Activated T-cell treated with anti-CD3 and anti-CD28 coated beads, Interleukin-2, amount 50 U/mL, for 48 hours (primary cell): ENCODE measurements around the gene GALNT18.

Experiments used
- DNase-seq, 2 experiments: peaks; one replicate each; pipeline ENCODE4 v3.0.0-alpha.2; 2020

Gene GALNT18

DNA sequence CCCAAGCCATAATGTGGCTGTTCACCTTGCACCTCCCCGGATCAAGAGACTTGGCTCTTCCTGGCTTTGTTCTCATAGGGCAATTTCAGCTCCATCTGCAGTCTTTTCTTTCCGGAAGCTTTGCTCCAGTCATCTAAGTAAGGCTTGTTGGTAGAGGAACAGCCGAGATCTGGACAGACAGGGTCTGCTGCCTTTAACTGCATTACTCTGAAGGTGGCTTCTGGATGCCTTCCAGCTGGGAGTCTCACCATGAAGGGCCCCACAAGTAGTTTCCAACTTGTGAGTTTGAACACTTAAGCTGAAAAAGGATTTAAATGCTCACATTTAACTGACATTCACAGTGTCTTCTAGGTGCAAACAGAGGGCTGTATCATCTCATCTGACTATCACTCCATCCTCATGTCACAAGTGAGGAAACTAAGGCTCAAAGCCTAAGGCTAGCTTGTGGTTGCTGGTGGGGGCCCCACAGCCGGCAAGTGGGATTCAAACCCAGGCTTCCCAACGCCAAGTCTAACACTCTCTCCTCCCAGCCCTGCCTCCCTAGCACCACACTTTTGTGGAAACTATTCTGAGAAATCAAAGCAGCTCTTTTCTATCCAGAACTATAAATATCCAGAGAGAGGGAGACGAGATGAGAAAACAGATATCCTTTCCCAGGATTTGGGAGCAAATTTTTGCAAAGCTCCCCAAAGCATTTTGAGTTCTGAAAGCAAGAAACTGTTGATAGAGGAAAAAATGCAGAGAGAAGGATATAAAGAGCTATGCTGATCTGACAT lies 58.4 kb downstream of the GALNT18 start:
- DNase-seq = no peak

DNA sequence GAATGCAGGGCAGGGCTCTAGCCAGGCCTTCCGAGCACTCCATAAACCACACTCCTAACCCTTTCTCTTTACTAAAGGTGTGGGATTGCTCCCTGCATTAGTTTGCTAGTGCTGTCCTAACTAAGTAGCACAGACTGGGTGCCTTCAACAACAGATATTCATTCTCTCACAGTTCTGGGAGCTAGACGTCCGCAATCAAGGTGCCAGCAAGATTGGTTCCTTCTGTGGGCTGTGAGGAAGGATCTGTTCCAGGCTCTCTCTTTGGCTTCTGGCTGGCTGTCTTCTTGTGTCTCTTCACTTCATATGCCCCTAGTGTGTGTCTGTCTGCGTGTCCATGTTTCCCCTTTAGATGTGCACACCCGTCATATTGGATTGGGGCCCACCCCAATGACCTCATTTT lies 59.8 kb downstream of the GALNT18 start:
- DNase-seq = no peak

DNA sequence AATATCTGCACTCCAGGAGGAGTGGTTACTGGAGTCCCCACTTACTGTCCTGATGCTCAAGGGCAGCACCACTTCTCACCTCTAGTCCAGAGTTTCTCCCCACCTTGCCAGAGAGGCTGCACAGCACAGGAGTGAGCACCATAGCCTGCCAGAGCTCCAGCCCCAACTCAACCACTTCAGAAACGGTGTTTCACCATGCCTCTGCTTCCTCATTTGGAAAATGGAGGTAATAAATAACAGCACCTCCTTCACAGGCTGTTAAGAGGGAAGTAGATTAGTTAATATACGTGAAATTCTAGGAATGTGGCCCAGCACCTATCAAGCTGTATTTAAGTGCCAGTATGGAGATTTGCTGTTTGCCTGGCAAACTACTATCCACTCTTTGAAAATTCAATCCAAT lies 63.0 kb downstream of the GALNT18 start:
- DNase-seq = no peak

DNA sequence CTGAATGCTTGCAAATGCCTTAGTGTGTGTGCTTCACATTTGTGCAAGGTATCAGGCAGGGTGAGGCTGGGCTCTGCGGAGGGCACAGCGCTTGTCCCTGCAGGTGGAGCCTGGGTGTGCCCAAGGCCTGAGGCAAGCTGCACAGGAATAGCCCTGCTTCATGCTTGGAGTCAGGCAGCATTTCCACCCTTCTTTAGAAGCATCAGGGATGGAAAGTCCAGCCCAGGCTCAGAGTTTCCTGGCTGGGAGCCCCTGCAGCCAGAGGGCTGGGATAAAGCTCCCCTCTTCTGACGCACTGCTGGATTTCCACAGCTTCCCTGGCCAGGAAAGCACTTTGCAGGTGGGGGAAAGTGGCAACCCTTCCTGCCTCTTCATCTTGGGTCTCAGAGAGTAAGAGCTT lies 63.4 kb downstream of the GALNT18 start:
- no peak for DNase-seq

DNA sequence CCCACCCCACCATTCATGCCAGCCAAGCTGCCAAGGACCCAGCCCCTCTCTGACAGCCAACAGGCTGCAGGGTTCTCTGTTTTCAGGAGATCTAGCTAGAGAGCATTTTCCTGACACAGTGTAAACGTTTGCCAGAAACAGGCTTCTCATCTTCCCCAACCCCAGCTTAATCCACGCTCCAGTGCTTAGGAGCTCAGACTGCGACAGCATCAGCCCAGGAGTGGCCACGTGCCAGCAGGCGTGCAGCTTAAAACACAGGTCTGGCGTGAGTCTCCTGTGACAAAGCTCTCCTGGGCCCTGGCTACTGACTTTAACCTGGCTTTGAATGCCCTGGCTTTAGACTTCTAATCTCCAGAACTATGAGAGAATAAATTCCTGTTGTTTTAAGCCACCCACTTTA lies 66.6 kb downstream of the GALNT18 start:
- DNase-seq = no peak

DNA sequence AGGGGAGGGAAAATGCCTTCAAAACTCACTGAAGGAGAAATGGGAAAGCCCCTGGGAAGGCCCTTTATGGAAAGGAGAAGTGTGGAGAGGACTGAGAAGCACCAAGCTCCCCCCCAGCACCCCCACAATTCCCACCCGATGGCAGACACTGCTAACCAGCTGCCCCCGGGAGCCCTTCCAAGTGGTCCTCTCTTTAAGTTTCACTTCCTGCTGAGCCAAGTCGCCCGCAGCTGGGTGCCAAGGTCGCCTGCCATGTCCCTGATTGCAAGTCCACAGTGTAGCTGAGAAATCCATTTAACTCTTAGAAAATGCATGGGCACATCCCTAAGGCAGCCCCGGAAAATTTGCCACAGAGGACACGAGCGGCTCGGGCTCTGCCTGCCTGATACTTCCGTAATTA lies 68.2 kb downstream of the GALNT18 start:
- DNase-seq = no peak

DNA sequence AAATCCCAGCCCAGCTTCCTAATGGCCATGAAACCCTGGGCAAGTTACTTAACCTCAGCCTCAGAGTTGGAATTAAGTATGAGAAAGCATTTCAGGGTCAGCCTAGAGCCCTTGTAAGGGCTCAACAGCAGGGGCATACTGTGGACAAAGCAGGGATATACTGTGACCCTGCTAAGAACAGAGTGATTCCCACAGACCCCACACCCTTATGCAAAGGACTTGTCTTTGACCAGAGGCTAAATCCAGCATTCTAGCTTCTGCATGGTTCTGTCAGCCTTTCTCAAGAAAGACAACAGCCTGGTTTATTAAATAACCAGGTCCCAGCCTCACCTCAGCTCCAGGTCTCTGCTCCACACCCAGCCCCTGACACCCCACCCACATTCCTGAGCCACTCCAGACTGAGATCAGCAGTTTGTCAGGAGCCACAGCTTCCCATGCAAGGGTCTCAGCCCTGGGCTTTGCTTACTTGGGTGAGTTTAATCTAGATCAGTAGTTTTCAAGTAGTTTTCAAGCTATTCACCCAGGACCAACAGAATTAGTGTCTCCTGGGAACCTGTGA lies 69.2 kb downstream of the GALNT18 start:
- no peak for DNase-seq

DNA sequence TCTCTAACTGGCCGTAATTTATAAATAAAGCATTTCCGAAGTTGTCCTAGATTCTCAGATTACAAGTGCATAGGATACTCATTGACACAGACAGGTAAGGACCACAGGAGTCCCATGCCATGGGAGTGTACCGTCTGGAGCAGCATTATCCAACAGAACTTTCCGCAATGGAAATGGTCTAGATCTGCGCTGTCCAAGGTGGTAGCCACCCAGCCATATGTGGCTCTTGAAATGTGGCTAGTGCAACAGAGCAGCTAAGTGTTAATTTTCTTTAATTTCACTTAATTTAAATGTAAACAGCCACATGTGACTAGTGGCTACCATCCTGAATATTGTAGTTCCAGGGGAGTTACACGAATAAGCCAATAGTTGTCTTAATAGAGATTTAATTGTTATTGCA lies 71.3 kb downstream of the GALNT18 start:
- DNase-seq = no peak

DNA sequence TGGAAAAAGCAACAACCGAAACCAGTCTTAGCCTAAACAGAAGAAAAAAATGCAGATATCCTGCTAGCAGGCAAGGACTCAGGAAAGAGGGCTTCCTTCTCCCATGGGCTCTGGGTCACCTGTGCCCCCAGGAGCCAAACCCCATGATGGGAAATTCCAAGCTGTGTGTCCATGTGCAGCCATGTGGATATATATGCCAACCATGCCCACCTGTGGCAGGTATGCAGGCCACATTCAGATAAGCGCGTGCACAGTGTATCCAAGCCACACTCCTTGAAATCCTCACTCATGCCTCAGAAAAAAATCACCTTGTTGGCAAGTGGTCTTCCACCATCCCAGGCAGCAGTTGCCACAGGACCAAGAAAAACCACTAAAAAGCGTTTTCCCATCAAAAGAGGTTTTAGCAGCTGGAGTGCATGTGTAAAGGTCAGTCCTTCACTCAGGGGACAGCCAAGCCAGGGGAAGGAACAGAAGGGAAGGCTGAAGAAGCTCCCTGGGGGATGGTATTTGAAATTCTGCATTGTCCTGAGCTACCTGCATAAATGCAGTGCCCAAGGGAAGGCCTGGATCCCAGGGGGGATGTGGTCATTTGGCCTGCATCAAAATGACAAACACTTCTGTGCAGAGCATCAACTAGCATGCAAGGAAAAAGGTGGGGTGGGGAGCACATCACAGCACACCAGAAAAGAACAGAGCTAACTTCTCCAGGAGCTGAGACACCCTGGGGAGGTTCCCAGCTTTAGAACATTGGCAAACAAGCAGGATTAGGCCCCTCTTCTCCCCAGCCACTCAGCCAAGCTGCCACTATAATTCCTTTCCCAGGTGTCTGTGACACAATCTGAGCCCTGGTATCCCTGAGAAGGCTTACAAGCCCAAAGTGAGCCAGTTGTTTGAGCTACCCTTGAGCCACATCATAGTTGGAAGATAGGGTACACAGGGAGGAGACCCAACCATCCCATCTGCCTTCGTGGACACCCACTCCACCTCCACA lies 76.2 kb downstream of the GALNT18 start:
- no peak for DNase-seq

DNA sequence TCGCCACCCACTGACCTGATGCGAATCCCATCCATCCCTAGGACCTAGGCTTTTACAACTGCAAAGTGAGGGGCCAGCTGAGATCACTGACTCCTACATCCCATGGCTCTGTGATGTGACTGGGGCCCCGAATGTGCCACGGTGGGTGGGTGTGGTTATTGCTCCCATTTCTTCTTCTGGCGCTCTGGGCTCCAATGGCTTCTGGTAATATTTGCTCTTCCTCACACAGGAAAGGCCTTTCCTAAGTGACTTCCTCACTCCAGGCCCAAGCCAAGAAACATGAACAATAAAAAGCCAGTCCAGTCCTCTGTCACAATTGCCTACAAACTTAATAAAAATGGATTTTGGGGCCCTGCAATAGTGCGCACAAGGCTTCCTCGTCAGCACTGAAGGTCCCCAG lies 78.1 kb downstream of the GALNT18 start:
- no peak for DNase-seq

DNA sequence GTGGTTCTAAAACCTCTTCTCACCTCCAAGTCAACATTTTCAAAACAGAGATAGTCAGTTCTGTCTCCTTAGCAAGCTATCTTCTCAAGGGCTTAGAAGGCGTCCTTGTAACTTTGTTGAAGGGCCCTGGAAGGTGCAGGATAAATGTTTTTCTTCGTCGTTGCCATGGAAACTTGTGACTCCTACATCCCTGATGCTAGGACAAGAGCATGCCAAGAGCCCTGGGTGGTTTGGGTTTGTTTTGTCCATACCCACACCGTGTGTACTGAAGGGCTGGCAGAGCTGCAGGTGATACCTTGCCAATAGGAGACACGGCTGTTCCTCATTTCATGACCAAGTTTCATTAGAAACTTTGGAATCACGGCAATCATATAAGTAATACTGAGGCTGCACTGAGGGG lies 81.6 kb downstream of the GALNT18 start:
- no peak for DNase-seq

DNA sequence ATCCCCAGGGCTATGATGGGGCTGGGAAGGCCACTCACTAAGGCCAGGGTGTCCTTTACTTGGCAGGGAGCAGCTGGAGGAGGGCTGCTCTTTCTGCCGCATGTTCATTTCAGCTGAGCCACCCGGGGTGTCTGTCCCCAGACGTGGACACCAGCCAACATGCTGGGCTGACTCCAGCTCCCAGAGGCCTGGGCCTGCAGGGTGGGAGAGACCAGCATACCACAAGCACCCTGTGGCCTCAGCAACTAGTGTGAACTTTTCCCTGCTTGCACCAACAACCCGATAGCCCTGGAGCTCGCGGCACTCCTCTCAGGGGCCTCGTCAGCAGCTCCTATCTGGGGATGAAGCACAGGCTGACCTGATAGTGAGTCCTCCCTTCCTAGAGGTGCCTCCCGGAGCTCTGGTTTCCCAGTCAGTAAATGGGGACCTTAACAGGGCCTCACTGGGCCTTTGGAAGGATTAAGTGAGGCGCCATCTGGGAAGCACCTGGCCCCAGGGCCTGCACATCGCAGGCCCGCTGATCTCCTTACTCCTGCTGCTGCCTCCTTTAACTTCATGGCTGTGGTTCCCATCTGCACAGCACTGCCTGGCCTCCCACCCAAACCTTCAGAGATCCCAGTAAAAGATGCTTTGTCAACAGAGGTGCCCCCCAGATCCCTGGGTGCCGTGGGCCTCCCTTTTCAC lies 83.4 kb downstream of the GALNT18 start:
- DNase-seq = no peak

DNA sequence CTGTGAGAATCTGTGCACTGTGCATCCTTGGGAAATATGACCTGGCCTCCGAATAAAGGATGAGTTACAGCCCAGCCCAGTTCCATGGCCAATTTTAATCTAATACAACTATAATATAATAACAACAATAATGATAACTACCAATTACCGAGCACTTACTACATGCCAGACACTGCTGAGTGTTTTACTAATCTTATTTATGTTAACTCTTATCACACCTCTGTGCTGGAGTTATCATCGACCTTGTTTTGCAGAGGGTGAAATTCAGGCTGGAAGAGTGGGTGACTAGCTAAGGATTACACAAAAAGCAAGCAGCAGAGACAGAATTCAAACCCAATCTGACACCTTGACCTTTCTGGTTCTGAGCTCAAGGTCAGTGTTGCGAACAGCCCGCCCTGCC lies 83.9 kb downstream of the GALNT18 start:
- DNase-seq = no peak

DNA sequence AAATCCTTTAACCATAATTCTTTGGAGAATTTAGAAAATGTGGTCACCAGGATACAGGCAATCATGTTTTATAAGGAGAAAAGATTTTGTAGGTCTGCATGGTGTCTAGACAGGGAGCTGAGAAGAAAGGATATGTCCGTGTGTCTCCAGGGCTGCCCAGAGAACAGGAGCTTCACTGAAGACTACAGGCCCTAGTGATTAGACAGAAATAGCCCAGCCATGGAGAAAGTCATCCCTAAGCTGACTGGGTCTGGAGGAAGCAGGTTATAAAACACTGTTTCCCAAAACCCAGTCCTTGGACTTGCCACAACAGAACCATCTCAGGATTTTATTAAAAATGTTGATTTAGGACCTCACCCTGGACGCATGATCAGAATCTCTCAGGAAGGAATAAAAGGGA lies 84.4 kb downstream of the GALNT18 start:
- DNase-seq = no peak

DNA sequence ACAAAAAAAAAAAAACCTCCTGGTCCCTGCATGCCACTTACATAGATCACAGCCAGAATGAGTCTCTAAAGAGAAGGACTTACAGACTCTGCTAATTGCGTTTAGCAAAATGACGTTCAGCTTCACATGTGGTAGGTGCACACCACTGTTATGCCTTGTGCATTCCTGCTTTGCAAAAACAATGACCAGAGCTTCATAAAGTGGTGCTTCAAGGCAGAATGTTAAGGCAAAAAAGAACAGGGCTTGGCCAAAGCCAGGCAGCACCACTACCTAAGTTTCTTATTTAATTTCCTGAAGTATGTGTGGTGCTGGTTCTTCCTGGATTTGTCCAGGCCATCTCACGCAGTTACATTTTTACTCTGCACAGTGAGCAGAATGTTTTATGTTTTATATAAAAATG lies 85.2 kb downstream of the GALNT18 start:
- DNase-seq = no peak

DNA sequence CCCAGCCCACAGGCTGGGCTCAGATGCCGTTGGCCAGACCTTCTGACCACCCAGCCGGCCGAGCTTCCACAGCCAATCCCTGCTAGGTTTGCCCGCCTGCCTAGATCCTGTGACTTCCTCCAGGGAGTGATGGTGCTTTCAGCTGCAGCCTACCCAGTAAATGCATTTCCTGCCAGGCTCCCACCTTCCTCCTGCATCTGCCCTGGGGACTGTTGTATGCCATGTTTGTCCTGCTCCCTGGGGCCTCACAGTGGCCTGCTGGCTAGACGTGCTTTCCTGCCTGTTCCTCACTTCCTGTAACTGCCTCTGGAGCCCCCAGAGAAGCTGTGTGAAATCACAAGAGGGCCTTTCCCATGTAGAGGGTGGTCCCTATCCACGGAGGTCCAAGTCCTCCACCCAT lies 86.2 kb downstream of the GALNT18 start:
- no peak for DNase-seq

DNA sequence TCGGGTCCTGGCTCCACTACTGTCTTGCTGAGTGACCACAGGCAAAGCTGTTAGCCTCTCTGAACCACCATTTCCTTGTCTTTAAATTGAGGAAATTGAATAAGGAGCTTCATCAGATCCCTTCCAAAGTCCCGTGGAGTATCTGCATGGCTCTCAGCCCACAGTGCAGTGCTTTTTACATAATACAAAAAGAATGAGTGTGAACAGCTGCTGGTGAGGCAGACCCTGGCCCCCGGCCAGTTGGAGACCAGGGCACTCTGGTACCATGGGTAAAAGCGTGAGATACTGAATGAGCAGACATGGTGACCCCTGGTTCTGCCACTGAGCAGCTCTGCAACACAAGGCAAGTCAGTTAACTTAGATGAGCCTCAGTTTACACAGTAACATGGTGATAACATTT lies 86.8 kb downstream of the GALNT18 start:
- no peak for DNase-seq

DNA sequence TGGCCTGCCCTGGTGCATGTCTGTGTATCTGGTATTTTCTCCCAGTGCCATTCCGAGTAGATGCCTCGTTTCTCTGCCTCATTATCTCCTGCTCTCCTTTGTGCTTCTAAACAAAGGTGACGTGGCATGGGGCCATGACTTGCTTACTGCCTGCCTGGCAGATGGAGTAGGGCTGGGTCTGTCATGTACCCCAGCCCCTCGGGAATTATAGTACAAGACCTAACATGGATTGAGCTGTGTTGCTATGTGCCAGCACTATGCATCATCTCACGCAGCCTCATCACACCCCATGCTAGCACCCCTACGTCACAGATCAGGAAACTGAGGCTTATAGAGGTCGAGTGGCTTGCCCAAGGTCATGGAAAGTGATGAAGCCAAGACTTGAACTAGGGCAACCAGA lies 88.1 kb downstream of the GALNT18 start:
- no peak for DNase-seq

DNA sequence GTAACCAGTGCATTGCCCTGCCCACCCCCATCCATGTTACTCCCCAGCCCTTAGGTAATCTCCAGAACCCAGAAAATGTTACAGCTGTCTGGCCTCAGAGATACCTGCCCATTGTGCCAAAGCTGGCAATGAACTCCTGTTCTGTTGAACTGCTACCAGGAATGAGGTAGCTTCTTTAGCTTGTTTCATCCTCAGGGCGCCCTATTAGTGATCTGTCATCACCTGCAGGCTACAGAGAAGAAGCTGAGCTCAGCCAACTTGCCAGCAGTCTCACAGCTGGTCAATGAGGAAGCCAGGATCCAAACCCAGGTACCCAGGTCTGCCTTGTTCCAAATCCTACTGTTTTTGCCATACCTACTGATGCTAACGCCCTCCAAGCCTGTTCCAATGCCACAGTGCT lies 88.7 kb downstream of the GALNT18 start:
- no peak for DNase-seq

DNA sequence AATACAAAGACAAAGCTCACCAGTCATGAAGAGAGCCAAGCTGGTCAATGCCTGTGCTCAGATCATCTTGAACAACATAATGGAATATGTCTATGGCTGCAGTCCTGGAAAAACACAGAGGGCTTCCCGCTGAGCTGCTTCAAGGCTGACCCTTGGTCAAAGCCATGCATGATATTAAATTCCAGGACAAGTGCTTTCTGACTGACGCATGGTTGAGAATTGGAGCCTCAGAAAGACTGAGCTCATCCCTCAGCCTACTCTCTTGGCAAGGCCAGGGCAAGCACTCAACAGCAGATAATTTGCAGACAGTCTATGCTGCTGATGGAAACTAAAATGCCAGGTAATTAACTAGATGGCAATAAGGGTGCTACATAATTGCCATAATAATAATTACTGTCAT lies 89.2 kb downstream of the GALNT18 start:
- DNase-seq = no peak

DNA sequence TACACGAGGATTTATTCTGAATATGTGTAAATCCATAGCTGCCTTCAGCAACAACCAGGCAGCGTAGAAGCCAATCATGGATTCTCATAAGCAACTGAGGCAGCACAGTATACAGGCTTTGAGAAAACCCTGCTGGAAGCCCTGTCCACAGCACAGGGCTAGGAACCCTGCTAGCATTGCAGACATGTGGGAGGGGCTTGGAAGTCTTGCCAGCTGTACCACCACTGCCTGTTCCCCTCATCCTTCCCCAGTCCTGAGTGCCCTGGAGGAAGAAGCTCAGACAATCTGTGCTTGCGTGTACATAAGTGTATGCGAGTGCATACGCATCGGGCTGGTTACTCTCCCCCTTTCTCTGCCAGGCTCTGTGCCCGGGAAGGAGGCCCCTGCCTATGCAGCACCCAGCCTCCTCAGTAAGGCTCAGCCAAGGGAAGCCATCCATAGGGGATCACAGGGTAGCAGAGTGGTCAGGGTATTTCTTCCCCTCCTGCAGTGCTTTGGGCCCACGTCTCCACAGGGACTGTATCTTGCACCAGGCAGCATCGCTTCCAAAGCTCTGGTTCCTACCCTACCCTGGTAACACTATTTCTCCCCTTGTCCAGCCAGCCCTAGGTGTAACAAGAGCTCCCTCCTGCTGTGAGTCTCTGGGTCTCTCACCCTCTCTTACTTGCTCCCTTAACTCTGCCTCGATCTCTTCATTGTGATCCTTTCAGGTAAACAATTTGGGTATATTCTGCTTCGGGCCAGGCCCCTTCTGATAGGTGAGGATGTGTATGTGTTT lies 90.5 kb downstream of the GALNT18 start:
- DNase-seq = no peak

DNA sequence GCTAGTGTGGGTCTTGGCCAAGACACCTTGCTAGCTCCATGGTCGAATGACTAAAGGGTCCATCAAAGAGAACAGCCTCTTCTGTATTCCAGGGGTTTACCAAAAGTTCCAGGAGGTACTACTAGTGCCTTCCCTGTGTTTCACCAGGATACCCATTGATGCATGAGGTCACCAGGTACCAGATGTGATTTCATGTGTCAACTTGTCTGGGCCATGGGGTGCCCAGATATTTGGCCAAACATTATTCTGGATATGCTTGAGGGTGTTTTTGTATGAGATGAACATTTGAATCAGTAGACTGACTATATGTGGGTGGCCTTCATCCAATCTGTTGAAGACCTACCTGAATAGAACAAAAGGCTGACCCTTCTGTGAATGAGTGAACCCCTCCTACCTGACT lies 92.8 kb downstream of the GALNT18 start:
- DNase-seq = no peak
